ENCODE data around the gene NTN1.

Gene NTN1

DNA sequence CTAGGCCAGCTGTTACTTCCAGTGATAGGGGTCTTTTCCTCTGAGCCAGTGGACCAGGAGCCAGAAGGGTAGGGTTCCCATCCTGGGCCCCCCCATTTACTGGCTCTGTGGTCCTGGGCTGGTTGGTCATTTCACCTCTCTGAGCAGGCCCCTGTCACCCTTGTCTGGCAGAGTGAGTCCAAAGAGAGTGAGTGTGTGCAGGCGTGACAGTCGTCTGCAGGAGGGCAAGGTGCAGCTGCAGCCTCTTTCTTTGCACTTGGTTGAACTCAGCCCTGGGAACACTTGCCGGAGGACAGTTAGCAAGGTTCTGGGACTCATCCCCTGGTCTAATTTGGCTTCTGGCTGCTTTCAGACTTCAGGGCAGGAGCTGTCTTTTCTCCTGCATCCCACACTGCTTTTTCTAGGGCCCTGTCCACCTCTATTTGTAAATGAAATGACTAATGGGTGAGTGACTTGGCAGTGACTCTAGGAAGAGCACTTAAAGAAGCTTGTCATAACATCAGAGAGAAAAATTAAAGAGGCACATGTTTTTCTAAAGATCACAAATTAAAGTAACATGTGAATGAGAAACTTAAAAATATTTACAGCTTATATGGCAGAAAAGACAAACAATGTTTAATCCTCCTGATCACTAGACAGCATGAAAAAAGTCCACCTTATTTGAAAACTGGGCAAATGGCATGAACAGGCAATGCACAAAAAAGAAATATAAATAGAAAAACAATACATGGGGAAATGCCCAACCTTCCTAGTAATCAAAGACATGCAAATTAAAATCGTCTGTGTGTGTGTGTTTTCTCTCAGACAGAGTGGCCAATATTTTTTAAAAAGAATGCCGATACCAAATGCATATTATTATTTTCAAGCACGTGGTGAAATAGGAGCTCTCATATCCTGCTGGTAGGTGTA lies 137.5 kb downstream of the NTN1 start:
- Histone ChIP-seq H3K36me3 (ENCODE audit: insufficient read depth, low read length) (peaks cover under 1% of the 10 kb centered on the region), H3K4me3 (ENCODE audit: low read length) (no peak overlapping the region), H3K9me3 (ENCODE audit: low read length) (peaks cover 5% of the 10 kb centered on the region), H3K27me3 (ENCODE audit: insufficient read depth, low read length) (no peaks in the 10 kb centered on the region), H2AFZ (ENCODE audit: low read depth, low read length) (no peak overlapping the region), H3K4me1 (ENCODE audit: insufficient read depth, low read length) (peaks cover 4% of the 10 kb centered on the region)

DNA sequence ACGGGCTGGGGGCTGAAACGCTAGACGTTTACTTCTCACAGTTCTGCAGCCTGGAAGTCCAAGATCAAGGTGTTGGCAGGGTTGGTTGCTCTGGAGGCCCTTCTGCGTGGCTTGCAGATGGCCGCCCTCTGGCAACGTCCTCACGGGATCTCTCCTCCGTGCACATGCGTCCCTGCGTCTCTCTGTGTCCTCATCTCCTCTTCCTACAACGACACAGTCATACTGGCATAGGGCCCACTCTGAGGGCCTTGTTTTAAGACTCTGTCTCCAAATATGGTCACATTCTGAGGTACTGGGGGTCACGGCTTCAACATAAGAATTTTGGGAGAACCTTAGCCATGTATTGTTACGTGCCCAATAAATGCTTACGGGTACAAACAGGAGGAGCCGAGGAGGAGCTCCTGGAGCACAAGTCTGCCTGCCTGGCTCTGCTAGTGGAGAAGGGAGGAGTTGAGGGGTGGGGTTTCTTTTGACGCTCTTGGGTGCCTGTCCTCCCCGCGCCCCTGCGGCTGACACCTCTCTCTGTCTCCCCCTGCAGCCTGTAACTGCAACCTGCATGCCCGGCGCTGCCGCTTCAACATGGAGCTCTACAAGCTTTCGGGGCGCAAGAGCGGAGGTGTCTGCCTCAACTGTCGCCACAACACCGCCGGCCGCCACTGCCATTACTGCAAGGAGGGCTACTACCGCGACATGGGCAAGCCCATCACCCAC lies 141.1 kb downstream of the NTN1 start:
- no peak overlapping the region for H2AFZ ChIP-seq (ENCODE audit: low read depth, low read length)
- peaks cover 7% of the 10 kb centered on the region for H3K9me3 ChIP-seq (ENCODE audit: low read length)
- H3K4me3 ChIP-seq (ENCODE audit: low read length), result no peak overlapping the region
- H3K36me3 ChIP-seq (ENCODE audit: insufficient read depth, low read length), result peaks cover 3% of the 10 kb centered on the region
- no peaks in the 10 kb centered on the region for H3K27me3 ChIP-seq (ENCODE audit: insufficient read depth, low read length)
- H3K4me1 ChIP-seq (ENCODE audit: insufficient read depth, low read length), result peaks cover 10% of the 10 kb centered on the region

DNA sequence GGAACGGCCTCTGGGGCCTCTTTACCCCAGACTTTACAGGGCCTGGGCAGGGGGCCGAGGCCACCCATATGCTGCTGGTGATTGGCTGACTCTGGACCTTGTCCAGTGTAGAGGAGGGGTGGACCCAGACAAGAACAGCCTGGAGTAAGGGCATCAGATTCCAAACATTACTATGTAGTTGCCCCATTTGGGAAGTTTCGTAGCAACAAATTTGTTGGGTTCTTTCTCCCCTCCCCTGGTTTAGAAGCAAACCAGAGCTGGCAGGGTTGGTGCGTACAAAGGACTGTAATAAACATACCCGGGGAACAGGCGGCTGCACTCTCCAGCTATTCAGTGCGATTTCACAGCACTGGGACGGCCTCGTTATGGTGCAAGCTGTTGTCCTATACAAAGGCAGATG lies 145.5 kb downstream of the NTN1 start:
- Histone ChIP-seq H3K36me3 (ENCODE audit: insufficient read depth, low read length) (peaks cover 3% of the 10 kb centered on the region), H2AFZ (ENCODE audit: low read depth, low read length) (no peak overlapping the region), H3K27me3 (ENCODE audit: insufficient read depth, low read length) (no peaks in the 10 kb centered on the region), H3K9me3 (ENCODE audit: low read length) (peaks cover 2% of the 10 kb centered on the region), H3K4me3 (ENCODE audit: low read length) (no peak overlapping the region), H3K4me1 (ENCODE audit: insufficient read depth, low read length) (peaks cover 8% of the 10 kb centered on the region)

DNA sequence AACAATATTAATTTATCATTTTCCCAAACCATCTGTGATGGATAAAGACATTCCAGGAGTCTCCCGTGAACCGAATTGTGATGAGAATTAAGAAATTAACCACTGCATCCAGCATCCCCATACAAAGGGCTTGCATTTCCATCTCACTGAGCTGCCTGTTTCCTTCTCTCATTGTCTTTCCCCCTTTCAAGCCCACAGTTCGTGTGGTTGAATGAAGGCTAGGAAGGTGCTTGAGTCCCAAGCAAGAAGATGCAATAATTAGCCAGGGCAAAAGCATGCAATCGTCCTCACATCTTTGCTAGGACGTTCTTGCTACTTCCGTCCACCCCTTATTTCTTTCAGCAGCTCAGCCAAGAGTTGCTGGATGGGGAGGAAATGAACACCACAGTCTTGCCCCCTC lies 146.1 kb downstream of the NTN1 start:
- Histone ChIP-seq H2AFZ (ENCODE audit: low read depth, low read length) (no peak overlapping the region), H3K4me1 (ENCODE audit: insufficient read depth, low read length) (peaks cover 8% of the 10 kb centered on the region), H3K27me3 (ENCODE audit: insufficient read depth, low read length) (no peaks in the 10 kb centered on the region), H3K36me3 (ENCODE audit: insufficient read depth, low read length) (peaks cover 3% of the 10 kb centered on the region), H3K4me3 (ENCODE audit: low read length) (no peak overlapping the region), H3K9me3 (ENCODE audit: low read length) (peaks cover 2% of the 10 kb centered on the region)

DNA sequence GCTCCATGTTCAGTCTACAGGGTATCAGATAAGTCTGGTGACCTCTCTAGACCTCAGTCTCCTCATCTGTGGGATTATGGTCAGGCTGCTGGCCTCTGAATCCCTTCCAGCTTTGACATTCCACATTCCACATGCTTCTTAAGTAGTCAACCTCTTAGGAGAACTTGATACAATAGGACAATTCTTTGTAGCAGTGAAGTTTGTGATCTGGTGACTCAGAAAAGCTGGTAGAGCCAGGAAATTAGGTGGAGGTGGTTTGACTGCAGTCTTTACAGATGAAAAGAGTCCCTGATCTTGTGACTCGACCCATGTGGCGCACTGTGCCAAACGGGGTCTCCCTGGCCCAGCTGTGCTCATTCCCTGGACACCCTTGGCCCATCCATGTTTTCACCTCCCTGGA lies 147.8 kb downstream of the NTN1 start:
- H3K4me1 ChIP-seq (ENCODE audit: insufficient read depth, low read length), result peaks cover 8% of the 10 kb centered on the region
- H3K9me3 ChIP-seq (ENCODE audit: low read length), result peaks cover 13% of the 10 kb centered on the region
- H3K27me3 ChIP-seq (ENCODE audit: insufficient read depth, low read length), result no peaks in the 10 kb centered on the region
- no peak overlapping the region for H3K4me3 ChIP-seq (ENCODE audit: low read length)
- H3K36me3 ChIP-seq (ENCODE audit: insufficient read depth, low read length), result no peaks in the 10 kb centered on the region
- H2AFZ ChIP-seq (ENCODE audit: low read depth, low read length), result no peak overlapping the region

DNA sequence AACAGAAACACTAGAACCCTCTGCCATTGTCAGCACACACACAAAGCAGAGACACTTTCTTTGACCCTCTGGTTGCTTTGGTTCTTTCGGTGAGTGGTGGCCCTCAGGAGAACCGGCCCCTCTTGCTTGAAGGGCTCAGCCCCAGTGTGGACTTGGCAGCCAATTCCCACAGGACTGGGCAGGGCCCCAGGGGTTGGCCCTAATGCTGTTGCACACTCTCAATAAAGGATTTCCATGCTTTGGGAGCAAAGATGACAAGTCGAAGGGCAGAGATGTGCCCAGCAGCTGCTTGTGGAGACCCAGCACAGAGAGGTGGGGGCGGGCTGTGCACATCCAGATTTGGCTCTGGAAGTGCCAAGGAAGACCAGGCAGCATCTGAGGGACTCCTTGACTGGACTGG lies 149.0 kb downstream of the NTN1 start:
- no peak overlapping the region for H3K4me3 ChIP-seq (ENCODE audit: low read length)
- H3K9me3 ChIP-seq (ENCODE audit: low read length), result peaks cover 14% of the 10 kb centered on the region
- peaks cover 8% of the 10 kb centered on the region for H3K4me1 ChIP-seq (ENCODE audit: insufficient read depth, low read length)
- H3K27me3 ChIP-seq (ENCODE audit: insufficient read depth, low read length), result no peaks in the 10 kb centered on the region
- no peaks in the 10 kb centered on the region for H3K36me3 ChIP-seq (ENCODE audit: insufficient read depth, low read length)
- no peak overlapping the region for H2AFZ ChIP-seq (ENCODE audit: low read depth, low read length)

DNA sequence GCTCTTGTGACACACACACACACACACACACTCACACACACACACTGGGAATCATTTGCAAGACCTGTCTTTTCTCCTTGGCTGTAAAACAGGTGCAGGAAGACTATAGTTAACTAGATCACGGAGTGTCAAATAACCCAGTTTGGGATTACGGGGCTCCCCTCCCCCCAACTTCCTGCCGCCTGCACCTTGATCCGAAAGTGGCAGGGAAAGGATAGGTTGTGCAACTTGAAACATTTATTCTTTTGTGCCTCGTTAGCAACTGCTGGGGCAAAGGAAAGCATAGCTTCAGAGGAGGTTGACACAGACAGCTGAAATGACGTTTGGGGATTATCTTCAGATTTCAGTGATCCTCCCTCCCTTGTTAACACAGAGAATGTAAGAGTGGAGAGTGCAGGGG lies 149.5 kb downstream of the NTN1 start:
- Histone ChIP-seq H3K27me3 (ENCODE audit: insufficient read depth, low read length) (no peaks in the 10 kb centered on the region), H3K4me1 (ENCODE audit: insufficient read depth, low read length) (peaks cover 8% of the 10 kb centered on the region), H2AFZ (ENCODE audit: low read depth, low read length) (no peak overlapping the region), H3K4me3 (ENCODE audit: low read length) (no peak overlapping the region), H3K36me3 (ENCODE audit: insufficient read depth, low read length) (no peaks in the 10 kb centered on the region), H3K9me3 (ENCODE audit: low read length) (peaks cover 14% of the 10 kb centered on the region)

DNA sequence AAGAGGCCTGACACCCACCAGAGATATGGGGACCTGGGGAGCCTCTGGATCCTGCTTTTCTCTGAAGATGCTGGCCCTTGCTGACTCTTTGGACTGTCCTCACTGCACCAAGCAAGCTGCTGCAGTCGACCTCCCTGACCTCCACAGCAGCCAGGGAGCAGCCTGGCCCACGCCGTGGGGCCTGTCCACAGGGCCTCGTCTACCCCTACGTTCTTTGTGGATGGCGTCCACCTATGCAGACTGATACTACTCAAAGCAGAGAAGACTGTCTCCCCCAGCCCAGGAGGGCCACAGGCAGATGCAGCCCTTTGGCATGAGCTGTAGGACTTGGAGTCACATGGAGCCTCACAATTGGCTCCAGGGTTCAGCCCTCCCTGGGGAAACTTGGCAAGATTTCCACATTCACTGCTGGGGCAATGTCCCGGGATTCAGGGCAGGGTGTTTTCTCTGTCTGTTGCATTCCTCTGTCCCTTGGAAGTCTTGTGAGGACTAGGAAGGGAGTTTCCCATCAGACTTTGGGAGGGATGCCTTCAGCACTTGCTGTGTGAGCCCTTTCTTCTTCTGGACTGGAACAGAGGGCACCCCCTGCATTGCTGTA lies 152.2 kb downstream of the NTN1 start:
- no peaks in the 10 kb centered on the region for H3K27me3 ChIP-seq (ENCODE audit: insufficient read depth, low read length)
- H2AFZ ChIP-seq (ENCODE audit: low read depth, low read length), result no peak overlapping the region
- H3K4me1 ChIP-seq (ENCODE audit: insufficient read depth, low read length), result no peaks in the 10 kb centered on the region
- H3K9me3 ChIP-seq (ENCODE audit: low read length), result peaks cover 14% of the 10 kb centered on the region
- H3K36me3 ChIP-seq (ENCODE audit: insufficient read depth, low read length), result no peaks in the 10 kb centered on the region
- H3K4me3 ChIP-seq (ENCODE audit: low read length), result no peak overlapping the region

DNA sequence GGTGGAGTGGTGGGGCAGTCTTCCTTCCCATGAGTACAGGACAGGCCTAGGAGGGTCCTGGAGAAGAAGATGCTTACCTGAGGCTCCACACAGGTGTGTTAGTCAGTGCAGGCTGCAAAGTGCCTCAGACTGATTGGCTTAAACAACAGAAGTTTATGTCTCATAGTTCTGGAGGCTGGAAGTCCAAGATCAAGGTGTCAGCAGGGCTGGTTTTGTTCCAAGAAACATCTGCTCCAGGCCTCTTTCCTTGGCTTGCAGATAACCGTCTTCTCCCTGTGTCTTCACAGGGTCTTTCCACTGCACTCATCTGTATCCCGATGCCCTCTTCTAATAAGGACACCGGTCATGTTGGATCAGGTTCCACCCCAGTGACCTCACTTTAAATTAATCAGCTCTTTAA lies 153.0 kb downstream of the NTN1 start:
- Histone ChIP-seq H3K27me3 (ENCODE audit: insufficient read depth, low read length) (no peaks in the 10 kb centered on the region), H3K4me3 (ENCODE audit: low read length) (no peak overlapping the region), H3K9me3 (ENCODE audit: low read length) (peaks cover 14% of the 10 kb centered on the region), H2AFZ (ENCODE audit: low read depth, low read length) (no peak overlapping the region), H3K4me1 (ENCODE audit: insufficient read depth, low read length) (no peaks in the 10 kb centered on the region), H3K36me3 (ENCODE audit: insufficient read depth, low read length) (no peaks in the 10 kb centered on the region)

DNA sequence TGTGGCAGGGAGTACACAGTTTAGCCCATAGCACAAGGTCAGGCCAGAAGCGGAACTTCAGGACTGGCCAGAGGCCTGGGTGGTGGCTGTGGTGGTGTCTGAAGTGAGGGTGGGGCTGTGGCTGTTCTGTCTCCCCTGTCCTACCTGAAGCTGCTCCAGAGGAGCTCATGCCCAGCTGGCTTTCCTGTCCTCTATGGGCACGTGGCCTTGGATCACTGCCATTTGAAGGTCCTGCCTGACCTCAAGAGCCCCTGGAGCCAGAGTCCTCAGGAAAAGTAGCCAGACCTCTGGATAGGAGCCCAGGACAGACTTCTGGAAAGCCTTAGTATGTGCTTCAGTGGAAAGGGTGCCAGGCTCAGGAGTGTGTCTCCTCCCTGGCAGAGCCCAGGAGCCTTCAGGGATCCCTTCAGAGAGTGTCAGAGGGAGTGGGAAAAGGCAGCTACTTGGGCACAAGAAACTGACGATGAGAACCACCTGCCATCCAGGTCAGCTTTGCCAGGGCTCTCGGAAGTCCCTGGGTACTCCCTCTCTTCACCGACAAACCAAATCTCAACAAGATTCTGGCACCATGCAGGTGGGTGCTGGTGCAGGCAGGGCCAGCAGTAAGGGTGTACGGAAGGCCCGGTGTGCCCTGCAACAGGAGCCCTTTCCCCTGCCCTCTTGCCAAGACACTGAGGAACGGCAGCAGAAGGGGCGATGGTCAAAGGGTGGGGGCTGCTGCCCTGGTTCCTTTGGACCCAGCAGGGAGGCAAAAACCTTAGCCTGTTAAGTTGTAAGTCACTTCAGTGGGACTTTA lies 153.7 kb downstream of the NTN1 start:
- no peaks in the 10 kb centered on the region for H3K36me3 ChIP-seq (ENCODE audit: insufficient read depth, low read length)
- no peaks in the 10 kb centered on the region for H3K27me3 ChIP-seq (ENCODE audit: insufficient read depth, low read length)
- peaks cover 14% of the 10 kb centered on the region for H3K9me3 ChIP-seq (ENCODE audit: low read length)
- no peak overlapping the region for H2AFZ ChIP-seq (ENCODE audit: low read depth, low read length)
- H3K4me1 ChIP-seq (ENCODE audit: insufficient read depth, low read length), result no peaks in the 10 kb centered on the region
- H3K4me3 ChIP-seq (ENCODE audit: low read length), result no peak overlapping the region

DNA sequence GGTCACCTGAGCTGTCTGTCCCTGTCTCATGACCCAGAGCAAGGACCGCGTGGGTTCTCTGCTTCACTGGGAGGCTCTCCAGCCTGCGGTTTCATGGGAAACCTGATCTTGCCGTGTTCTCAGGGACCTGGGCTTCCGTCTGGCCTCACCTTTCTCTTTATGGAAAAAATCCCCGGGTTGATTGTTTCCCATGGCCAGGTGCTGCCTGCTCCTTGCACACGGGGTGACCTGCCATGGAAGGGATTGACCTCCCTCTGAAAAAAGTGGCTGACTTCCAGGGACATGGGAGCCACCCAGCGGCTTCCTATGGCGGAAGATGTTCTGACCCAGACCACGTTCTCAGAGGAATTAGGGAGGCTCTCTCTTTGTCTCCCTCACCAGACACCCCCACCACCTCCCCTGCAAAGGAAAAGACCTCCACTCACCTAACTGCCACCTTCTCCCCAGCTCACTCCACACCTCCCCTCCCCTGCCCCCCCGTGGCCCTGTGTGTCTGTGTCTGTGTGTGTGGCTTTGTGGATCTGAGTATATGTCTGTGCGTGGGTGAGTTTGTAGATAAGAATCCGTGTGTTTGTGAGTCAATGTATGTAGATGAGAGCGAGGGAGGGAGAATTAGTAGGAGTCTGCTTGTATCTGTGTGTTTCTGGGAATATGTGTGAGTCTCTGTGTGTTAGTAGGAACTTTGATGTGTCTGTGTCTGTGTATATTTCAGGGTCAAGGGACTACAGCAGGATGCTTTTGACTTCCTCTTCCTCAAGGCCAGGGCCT lies 154.6 kb downstream of the NTN1 start:
- no peaks in the 10 kb centered on the region for H3K36me3 ChIP-seq (ENCODE audit: insufficient read depth, low read length)
- no peak overlapping the region for H3K4me3 ChIP-seq (ENCODE audit: low read length)
- no peaks in the 10 kb centered on the region for H3K27me3 ChIP-seq (ENCODE audit: insufficient read depth, low read length)
- H2AFZ ChIP-seq (ENCODE audit: low read depth, low read length), result no peak overlapping the region
- no peaks in the 10 kb centered on the region for H3K4me1 ChIP-seq (ENCODE audit: insufficient read depth, low read length)
- peaks cover 14% of the 10 kb centered on the region for H3K9me3 ChIP-seq (ENCODE audit: low read length)

DNA sequence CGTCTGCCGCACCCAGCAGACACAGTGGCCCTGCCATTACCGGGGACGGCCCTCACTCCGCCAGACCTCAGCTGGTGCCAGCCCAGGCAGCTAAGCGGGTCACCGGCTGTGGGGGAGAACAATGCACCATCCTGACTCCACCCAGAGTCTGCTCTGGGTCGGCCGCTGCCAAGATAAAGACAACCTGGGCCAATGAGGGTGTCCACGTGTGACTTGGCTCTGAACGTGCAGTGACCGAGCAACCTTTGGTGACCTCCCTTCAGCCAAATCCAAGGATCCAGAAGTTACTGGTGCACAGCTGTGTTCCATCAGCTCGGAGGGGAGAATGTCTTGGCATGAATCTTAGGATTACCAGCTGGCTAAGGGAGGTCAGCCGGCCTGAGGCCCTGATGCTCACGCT lies 155.9 kb downstream of the NTN1 start:
- no peaks in the 10 kb centered on the region for H3K27me3 ChIP-seq (ENCODE audit: insufficient read depth, low read length)
- H3K4me3 ChIP-seq (ENCODE audit: low read length), result no peak overlapping the region

More for the DNA sequence above, 155.9 kb downstream of the NTN1 start:
- Histone ChIP-seq H2AFZ (ENCODE audit: low read depth, low read length) (no peak overlapping the region), H3K4me1 (ENCODE audit: insufficient read depth, low read length) (no peaks in the 10 kb centered on the region), H3K9me3 (ENCODE audit: low read length) (peaks cover 14% of the 10 kb centered on the region), H3K36me3 (ENCODE audit: insufficient read depth, low read length) (no peaks in the 10 kb centered on the region)

Data from neuron (in vitro differentiated cells).